K562 (cell line): ENCODE data around the gene DOK3. TPM values are rescaled to one million over a fixed set of nuclear protein-coding genes. Genes with fewer than 3 reads are reported as not detected.

Experiments
- AFF1 ChIP-seq, 2 experiments: fragments of 450-650 bp; IDR thresholded peaks; 2 replicates each; pipeline ENCODE4 v1.6.1; 2018; ENCODE audit warnings: mild to moderate bottlenecking in 2 of 2, low read depth in 1 of 2; ENCODE audit not compliant: partially characterized antibody in 2 of 2
- ATF1 ChIP-seq, 2 experiments: fragments of 450-650 bp in 1 of 2; IDR thresholded peaks; 2 replicates each; pipeline ENCODE4 v1.6.1; 2016; ENCODE audit warnings: missing compliant biosample characterization in 1 of 2, missing genetic modification characterization in 1 of 2
- ATF4 ChIP-seq: fragments of 450-650 bp; formaldehyde crosslinking; IDR thresholded peaks from 2 replicates; pipeline ENCODE4 v1.4.0; 2022; ENCODE audit warnings: mild to moderate bottlenecking, moderate library complexity
- C11orf30 ChIP-seq: fragments of 450-650 bp; IDR thresholded peaks from 2 replicates; pipeline ENCODE4 v1.6.1; 2016; ENCODE audit warnings: low read depth, mild to moderate bottlenecking
- CREB1 ChIP-seq, 2 experiments: sonication (generic) in 1 of 2; formaldehyde crosslinking in 1 of 2; IDR thresholded peaks; 2 replicates each; pipeline versions ENCODE4 v1.6.1 to v1.8.0; 2012 to 2022; ENCODE audit warnings: inconsistent platforms in 1 of 2, mild to moderate bottlenecking in 1 of 2, missing genetic modification reagents in 1 of 2, moderate library complexity in 1 of 2
- GATAD2A ChIP-seq: fragments of 450-650 bp; IDR thresholded peaks from 2 replicates; pipeline ENCODE4 v1.6.1; 2017
- GATAD2B ChIP-seq: fragments of 450-650 bp; IDR thresholded peaks from 2 replicates; pipeline ENCODE4 v1.6.1; 2017; ENCODE audit warnings: mild to moderate bottlenecking, borderline replicate concordance
- KDM5B ChIP-seq: fragments of 200-600 bp; sonication (generic); IDR thresholded peaks from 2 replicates; pipeline ENCODE4 v1.6.1; 2012; ENCODE audit warnings: low read depth, mild to moderate bottlenecking, moderate library complexity, low read length, control low read depth, inconsistent platforms; ENCODE audit not compliant: insufficient replicate concordance
- MEF2D ChIP-seq: conservative IDR thresholded peaks from 2 replicates; pipeline ENCODE4 v1.6.1; 2016; ENCODE audit warnings: low read depth, missing genetic modification characterization, missing compliant biosample characterization
- MLLT1 ChIP-seq, 2 experiments: fragments of 450-650 bp; IDR thresholded peaks; 2 replicates each; pipeline ENCODE4 v1.6.1; 2016
- PHB2 ChIP-seq: fragments of 450-650 bp; IDR thresholded peaks from 2 replicates; pipeline ENCODE4 v1.6.1; 2017; ENCODE audit warnings: low read depth
- PHTF2 ChIP-seq: fragments of 250-450 bp; sonication (Bioruptor Pico); IDR thresholded peaks from 2 replicates; pipeline ENCODE4 v1.5.0; 2021; ENCODE audit warnings: mild to moderate bottlenecking
- SMARCE1 ChIP-seq: fragments of 450-650 bp; IDR thresholded peaks from 2 replicates; pipeline ENCODE4 v1.7.1; 2016; ENCODE audit warnings: mild to moderate bottlenecking
- SP2 ChIP-seq: IDR thresholded peaks from 2 replicates; pipeline ENCODE4 v1.6.1; 2011; ENCODE audit warnings: mild to moderate bottlenecking, low read depth, low read length, moderate library complexity; ENCODE audit not compliant: poor library complexity, severe bottlenecking; ENCODE audit errors: extremely low read depth
- TGIF2 ChIP-seq: sonication (generic); formaldehyde crosslinking; IDR thresholded peaks from 2 replicates; pipeline ENCODE4 v1.8.1; 2022; ENCODE audit warnings: mild to moderate bottlenecking, missing genetic modification reagents, moderate library complexity
- ZBTB7A ChIP-seq: IDR thresholded peaks from 2 replicates; pipeline ENCODE4 v1.6.1; 2011; ENCODE audit warnings: low read depth, mild to moderate bottlenecking, low read length, moderate library complexity, borderline replicate concordance; ENCODE audit not compliant: control insufficient read depth
- ZBTB8A ChIP-seq: fragments of 450-650 bp; IDR thresholded peaks from 2 replicates; pipeline ENCODE4 v1.6.1; 2018; ENCODE audit warnings: mild to moderate bottlenecking, moderate library complexity; ENCODE audit not compliant: partially characterized antibody
- ZNF134 ChIP-seq: fragments of 250-450 bp; sonication (Bioruptor Pico); conservative IDR thresholded peaks from 2 replicates; pipeline ENCODE4 v1.4.0; 2020
- ZNF324 ChIP-seq: fragments of 250-450 bp; sonication (Bioruptor Pico); IDR thresholded peaks from 2 replicates; pipeline ENCODE4 v1.4.0; 2020; ENCODE audit warnings: mild to moderate bottlenecking
- ZNF512 ChIP-seq: IDR thresholded peaks from 2 replicates; pipeline ENCODE4 v1.6.1; 2016; ENCODE audit warnings: missing genetic modification characterization, missing compliant biosample characterization
- ZNF583 ChIP-seq: fragments of 250-450 bp; sonication (Bioruptor Pico); IDR thresholded peaks from 2 replicates; pipeline ENCODE4 v1.4.0; 2020
- ZZZ3 ChIP-seq: fragments of 450-650 bp; IDR thresholded peaks from 2 replicates; pipeline ENCODE4 v1.6.1; 2016; ENCODE audit warnings: antibody characterized with exemption, mild to moderate bottlenecking, moderate library complexity
- polyA plus RNA-seq, 8 experiments: library from polyadenylated mRNA; depleted of rRNA in 4 of 8; stranded (reverse) in 5 of 8; unstranded in 3 of 8; fragments of >200 nt; fragmentation: Nextera tagmentation in 2 of 8; fragmentation: Illumina TruSeq in 1 of 8; extraction: Ambion mirVana in 2 of 8; extraction: Trizol in 1 of 8; gene quantifications; 2 replicates each; pipeline versions ENCODE4 v1.2.1 to v1.2.3, GENCODE V29; 2011 to 2014; ENCODE audit warnings: inconsistent platforms in 1 of 8, missing spikeins in 1 of 8
- total RNA-seq, 7 experiments: library from RNA; depleted of rRNA in 6 of 7; stranded (reverse); fragments of >200 nt in 6 of 7; fragmentation: Illumina TruSeq in 2 of 7; extraction: Trizol in 2 of 7; gene quantifications; 2 replicates each; pipeline versions ENCODE4 v1.2.1 to v1.2.3, GENCODE V29; 2011 to 2021; ENCODE audit warnings: low replicate concordance in 1 of 7

DOK3 gene
- total and polyA plus RNA-seq, 9 of the 15 experiments (the other 6 are each of a cell fraction or from before 2014, with no cell fraction given), result 1.3 to 23.0 (median 8.0) TPM

- TF ChIP-seq GATAD2B (no peak; the same call in 1 of the 2 replicates), MEF2D (no peak), ATF1 (CRISPR knock-in tag; IDR thresholded peaks at IDR 0.05) (no peak), ATF1 (tag; IDR thresholded peaks at IDR 0.05) (no peak), ATF4 (CRISPR knock-in tag) (no peak), SMARCE1 (peak; percentile 39; the same call in 1 of the 2 replicates), SP2 (no peak), PHTF2 (no peak), ZNF134 (no peak), ZNF583 (no peak), PHB2 (no peak), ZBTB7A (peak; percentile 89), TGIF2 (CRISPR knock-in tag) (no peak), ZZZ3 (no peak), ZBTB8A (no peak), MLLT1 (IDR thresholded peaks at IDR 0.05) (0 out of 4 replicates have a peak, but pooled peaks of 1 of the 2 experiments have one; percentile 46), CREB1 (IDR thresholded peaks at IDR 0.05) (no peak), CREB1 (CRISPR knock-in tag; IDR thresholded peaks at IDR 0.05) (no peak), KDM5B (peak; percentile 69), ZNF324 (no peak), ZNF512 (no peak), AFF1 (IDR thresholded peaks at IDR 0.05; ENCODE audit: low read depth in 1 of 2, partially characterized antibody in 2 of 2) (no peak), C11orf30 (no peak), GATAD2A (no peak)
Measured at GRCh38 chr5:177496727-177497291, 12.8 kb downstream of the DOK3 start (continued).
